A673 (cell line): ENCODE data around the gene ASPDH. TPM values are rescaled to one million over a fixed set of nuclear protein-coding genes. Genes with fewer than 3 reads are reported as not detected.

Source experiments
- BruUV-seq: library from RNA; stranded (reverse); fragments of 400-500 nt; replicated peaks from 2 replicates; lab custom pipeline; 2021; lab: Mats Ljungman, UMichigan
- CTCF ChIA-PET: fragments of 300-600 bp; sonication (Branson Sonifier 250); formaldehyde crosslinking; loops from one replicate; lab custom pipeline; 2022; ENCODE audit warnings: antibody characterized with exemption; lab: Charles Lee
- POLR2A ChIA-PET: fragments of 300-600 bp; sonication (Branson Sonifier 250); formaldehyde crosslinking; loops from one replicate; lab custom pipeline; 2022; ENCODE audit warnings: antibody characterized with exemption; ENCODE audit not compliant: low non-redundant PET; lab: Charles Lee
- DNase-seq: peaks from one replicate; pipeline ENCODE4 v3.0.0-alpha.2; 2015; ENCODE audit warnings: low spot score
- H3K27ac ChIP-seq: fragments of 200-600 bp; sonication (generic); 2 replicates; pipeline ENCODE4 v1.5.1; 2016; ENCODE audit warnings: mixed run types, low read depth, mild to moderate bottlenecking, mixed read lengths, antibody characterized with exemption, low read length; ENCODE audit not compliant: poor library complexity, severe bottlenecking
- H3K27me3 ChIP-seq: fragments of 200-600 bp; sonication (generic); replicated peaks from 2 replicates; pipeline ENCODE4 v1.6.1; 2017; ENCODE audit warnings: mixed run types, low read depth, mild to moderate bottlenecking, mixed read lengths, antibody characterized with exemption, low read length; ENCODE audit not compliant: insufficient read depth, poor library complexity
- H3K36me3 ChIP-seq: fragments of 200-600 bp; sonication (generic); 2 replicates; pipeline ENCODE4 v1.6.1; 2016; ENCODE audit warnings: mixed run types, mild to moderate bottlenecking, mixed read lengths, antibody characterized with exemption, low read length; ENCODE audit not compliant: insufficient read depth, poor library complexity, severe bottlenecking
- H3K4me1 ChIP-seq: fragments of 200-600 bp; sonication (generic); 2 replicates; pipeline ENCODE4 v1.6.1; 2017; ENCODE audit warnings: mixed run types, mild to moderate bottlenecking, mixed read lengths, antibody characterized with exemption, low read length; ENCODE audit not compliant: insufficient read depth, poor library complexity, severe bottlenecking
- H3K4me3 ChIP-seq: fragments of 200-600 bp; sonication (generic); 2 replicates; pipeline ENCODE4 v1.5.1; 2016; ENCODE audit warnings: low read depth, mixed run types, mild to moderate bottlenecking, mixed read lengths, low read length; ENCODE audit not compliant: poor library complexity, severe bottlenecking
- H3K9me3 ChIP-seq: fragments of 200-600 bp; sonication (generic); 2 replicates; pipeline ENCODE4 v1.6.1; 2016; ENCODE audit warnings: mixed run types, low read depth, mild to moderate bottlenecking, mixed read lengths, antibody characterized with exemption, low read length; ENCODE audit not compliant: poor library complexity, severe bottlenecking
- EZH2 ChIP-seq: fragments of 200-600 bp; sonication (generic); IDR thresholded peaks from 2 replicates; pipeline ENCODE4 v1.6.1; 2017; ENCODE audit warnings: borderline replicate concordance, low read depth, mild to moderate bottlenecking, mixed read lengths, antibody characterized with exemption, low read length; ENCODE audit not compliant: poor library complexity, severe bottlenecking
- intact Hi-C: fragments of 100-400 bp; cut with micrococcal nuclease; formaldehyde crosslinking; loops from one replicate; pipeline ENCODE4 v1.10.0; 2022; ENCODE audit not compliant: unreplicated experiment
- total RNA-seq: library from RNA; stranded (reverse); gene quantifications from 2 replicates; pipeline ENCODE4 v1.2.3, GENCODE V29; 2021
- TF ChIP-seq, protein P1 (sequence below): fragments of 300-800, 200-600 bp; sonication (generic); conservative IDR thresholded peaks from 2 replicates; pipeline ENCODE4 v1.5.1; 2017; ENCODE audit warnings: low read depth, mild to moderate bottlenecking, antibody characterized with exemption, low read length, moderate library complexity, mixed read lengths

ASPDH gene
- total RNA-seq, 1 experiment from 2014 or later, result 0.45 TPM

GRCh38 chr19:50479761-50480251 lies 33.9 kb downstream of the ASPDH start:
- no peak overlapping the region for H3K27ac ChIP-seq
- BruUV-seq, result no TSS peak
- H3K9me3 ChIP-seq, result no peaks in the 10 kb centered on the region
- ChIA-PET CTCF (no interaction called here), POLR2A (no interaction called here)
- no peaks in the 10 kb centered on the region for H3K27me3 ChIP-seq
- intact Hi-C loops, result no loop called here
- peaks cover 32% of the 10 kb centered on the region for H3K36me3 ChIP-seq
- H3K4me1 ChIP-seq, result no peaks in the 10 kb centered on the region
- H3K4me3 ChIP-seq, result no peak overlapping the region
- TF ChIP-seq EZH2, result no peak
- no peak for DNase-seq

DNA sequence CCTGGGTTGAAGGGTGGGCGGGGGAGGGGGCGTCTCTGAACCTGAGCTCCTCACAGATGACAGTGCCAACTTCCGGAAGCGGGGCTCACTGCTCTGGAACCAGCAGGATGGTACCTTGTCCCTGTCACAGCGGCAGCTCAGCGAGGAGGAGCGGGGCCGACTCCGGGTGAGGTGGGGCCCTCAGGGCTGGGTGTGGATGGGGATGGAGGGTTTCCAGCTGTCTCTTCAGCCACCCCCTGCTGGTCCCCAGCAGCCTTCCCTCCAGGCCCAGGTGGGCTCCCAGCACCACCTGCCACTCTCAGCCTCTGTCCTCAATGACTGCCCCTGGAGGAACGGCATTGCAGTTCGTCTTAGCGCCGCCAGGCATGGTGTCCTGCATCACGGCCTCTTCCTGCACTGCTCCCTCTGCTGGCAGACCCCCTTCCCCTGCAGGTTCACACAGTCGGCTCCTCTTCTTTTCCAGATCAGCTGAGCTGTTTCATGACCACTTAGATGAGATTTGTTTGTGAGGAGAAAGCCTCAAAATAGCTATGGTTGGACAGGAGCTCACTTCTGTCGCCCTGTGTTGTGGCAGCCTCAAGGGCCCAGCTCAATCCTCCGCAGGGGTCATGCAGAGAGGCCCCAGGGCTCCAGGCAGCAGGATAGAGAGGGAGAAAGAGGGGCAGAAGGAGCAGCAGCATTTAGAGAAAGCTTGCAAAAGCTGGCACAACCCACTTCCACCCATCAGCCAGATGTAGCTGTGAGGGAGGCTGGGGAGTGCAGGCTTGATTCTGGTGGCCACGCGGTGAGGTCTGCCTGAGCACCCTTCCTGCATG lies 34.6 kb downstream of the ASPDH start:
- peaks cover 32% of the 10 kb centered on the region for H3K36me3 ChIP-seq
- H3K4me1 ChIP-seq, result no peaks in the 10 kb centered on the region
- no peak overlapping the region for H3K4me3 ChIP-seq
- TF ChIP-seq, protein P1, sequence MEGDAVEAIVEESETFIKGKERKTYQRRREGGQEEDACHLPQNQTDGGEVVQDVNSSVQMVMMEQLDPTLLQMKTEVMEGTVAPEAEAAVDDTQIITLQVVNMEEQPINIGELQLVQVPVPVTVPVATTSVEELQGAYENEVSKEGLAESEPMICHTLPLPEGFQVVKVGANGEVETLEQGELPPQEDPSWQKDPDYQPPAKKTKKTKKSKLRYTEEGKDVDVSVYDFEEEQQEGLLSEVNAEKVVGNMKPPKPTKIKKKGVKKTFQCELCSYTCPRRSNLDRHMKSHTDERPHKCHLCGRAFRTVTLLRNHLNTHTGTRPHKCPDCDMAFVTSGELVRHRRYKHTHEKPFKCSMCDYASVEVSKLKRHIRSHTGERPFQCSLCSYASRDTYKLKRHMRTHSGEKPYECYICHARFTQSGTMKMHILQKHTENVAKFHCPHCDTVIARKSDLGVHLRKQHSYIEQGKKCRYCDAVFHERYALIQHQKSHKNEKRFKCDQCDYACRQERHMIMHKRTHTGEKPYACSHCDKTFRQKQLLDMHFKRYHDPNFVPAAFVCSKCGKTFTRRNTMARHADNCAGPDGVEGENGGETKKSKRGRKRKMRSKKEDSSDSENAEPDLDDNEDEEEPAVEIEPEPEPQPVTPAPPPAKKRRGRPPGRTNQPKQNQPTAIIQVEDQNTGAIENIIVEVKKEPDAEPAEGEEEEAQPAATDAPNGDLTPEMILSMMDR, result peak; percentile 56
- no peak for TF ChIP-seq EZH2
- no peaks in the 10 kb centered on the region for H3K9me3 ChIP-seq
- DNase-seq, result peak; percentile 31
- POLR2A ChIA-PET, result no interaction called here
- CTCF ChIA-PET, result no interaction called here
- no TSS peak for BruUV-seq
- no peaks in the 10 kb centered on the region for H3K27me3 ChIP-seq
- no peak overlapping the region for H3K27ac ChIP-seq
- intact Hi-C loops, result no loop called here

DNA sequence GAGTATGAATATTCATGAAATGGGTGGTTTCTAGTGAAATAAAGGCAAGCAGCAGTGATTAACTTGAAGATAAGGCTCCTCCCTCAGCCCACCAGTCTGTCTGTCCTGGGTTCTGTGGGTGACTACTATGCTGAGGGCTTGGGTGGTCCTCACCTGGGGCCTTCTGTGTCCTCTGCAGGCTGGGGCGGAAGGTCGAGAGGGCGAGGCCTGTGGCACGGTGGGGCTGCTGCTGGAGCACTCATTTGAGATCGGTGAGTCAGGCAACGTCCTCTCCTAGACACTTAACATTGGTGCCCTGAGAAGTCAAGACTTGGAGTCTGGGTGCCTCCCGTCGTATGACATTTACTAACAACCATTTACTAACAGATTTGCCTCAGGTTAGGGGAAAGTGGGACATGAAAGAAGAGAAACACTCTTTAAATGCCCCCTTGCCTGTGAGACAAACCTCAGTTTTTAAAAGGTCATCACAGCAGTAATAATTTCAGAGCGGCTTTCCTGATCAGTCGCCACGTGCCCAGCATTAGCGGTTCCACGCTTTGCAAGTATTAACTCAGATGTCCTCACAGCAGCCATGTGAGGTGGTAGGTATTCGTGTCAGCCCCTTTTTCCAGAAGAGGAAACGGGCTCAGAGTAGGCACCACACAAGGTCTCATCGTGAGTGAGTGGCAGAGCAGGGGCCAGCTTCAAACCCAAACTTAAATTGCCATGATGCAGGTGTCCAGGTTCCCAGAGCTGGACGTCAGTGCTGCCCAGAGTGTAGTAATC lies 35.8 kb downstream of the ASPDH start:
- H3K27me3 ChIP-seq, result no peaks in the 10 kb centered on the region
- peaks cover 32% of the 10 kb centered on the region for H3K36me3 ChIP-seq
- H3K9me3 ChIP-seq, result no peaks in the 10 kb centered on the region
- no peaks in the 10 kb centered on the region for H3K4me1 ChIP-seq
- ChIA-PET CTCF (no interaction called here), POLR2A (no interaction called here)
- no peak for DNase-seq
- TF ChIP-seq, protein P1, result no peak
- TF ChIP-seq EZH2, result no peak
- H3K4me3 ChIP-seq, result peak overlapping the region; percentile 89
- intact Hi-C loops, result no loop called here
- BruUV-seq, result no TSS peak
- H3K27ac ChIP-seq, result no peak overlapping the region
